GM23338 (cell line): ENCODE measurements around the gene ICE1. TPM values are rescaled to one million over a fixed set of nuclear protein-coding genes. Genes with fewer than 3 reads are reported as not detected.

Experiments
- ATAC-seq: fragments of 200-7000 bp; cut with Tn5 transposase; 3 replicates; pipeline ENCODE4 v1.9.1; 2020
- DNase-seq: peaks from one replicate; pipeline ENCODE4 v3.0.0-alpha.2; 2015; ENCODE audit warnings: low spot score
- H2AFZ ChIP-seq: fragments of 200-600 bp; sonication (generic); 2 replicates; pipeline ENCODE4 v1.8.0; 2016; ENCODE audit warnings: antibody characterized with exemption, mild to moderate bottlenecking, moderate library complexity
- H3F3A ChIP-seq: fragments of 200-600 bp; sonication (generic); replicated peaks from 2 replicates; pipeline ENCODE4 v1.8.0; 2017; ENCODE audit warnings: antibody characterized with exemption, mixed run types, low read depth
- H3K27ac ChIP-seq: fragments of 200-600 bp; sonication (generic); 2 replicates; pipeline ENCODE4 v1.6.1; 2016; ENCODE audit warnings: low read depth
- H3K27me3 ChIP-seq: fragments of 200-600 bp; sonication (generic); 2 replicates; pipeline ENCODE4 v1.8.0; 2016; ENCODE audit warnings: mild to moderate bottlenecking, mixed run types, moderate library complexity; ENCODE audit not compliant: insufficient read depth
- H3K36me3 ChIP-seq: fragments of 200-600 bp; sonication (generic); 2 replicates; pipeline ENCODE4 v1.8.0; 2016; ENCODE audit warnings: mild to moderate bottlenecking; ENCODE audit not compliant: insufficient read depth
- H3K4me1 ChIP-seq: fragments of 200-600 bp; sonication (generic); 2 replicates; pipeline ENCODE4 v1.8.0; 2016; ENCODE audit warnings: mild to moderate bottlenecking, moderate library complexity; ENCODE audit not compliant: insufficient read depth
- H3K4me2 ChIP-seq: fragments of 200-600 bp; sonication (generic); 2 replicates; pipeline ENCODE4 v1.7.1; 2017; ENCODE audit warnings: mixed run types
- H3K4me3 ChIP-seq: fragments of 200-600 bp; sonication (generic); 2 replicates; pipeline ENCODE4 v1.6.1; 2016; ENCODE audit warnings: mixed run types
- H3K79me2 ChIP-seq: fragments of 200-600 bp; sonication (generic); replicated peaks from 2 replicates; pipeline ENCODE4 v1.8.0; 2017; ENCODE audit warnings: mild to moderate bottlenecking; ENCODE audit not compliant: insufficient read depth
- H3K9me2 ChIP-seq: fragments of 200-600 bp; sonication (generic); 2 replicates; pipeline ENCODE4 v1.8.0; 2017; ENCODE audit not compliant: insufficient read depth
- H4K20me1 ChIP-seq: fragments of 200-600 bp; sonication (generic); replicated peaks from 2 replicates; pipeline ENCODE4 v1.8.0; 2017; ENCODE audit warnings: mild to moderate bottlenecking; ENCODE audit not compliant: insufficient read depth
- H3K27ac Mint-ChIP-seq: 2 replicates; pipeline ENCODE4 v1.8.0; 2020; ENCODE audit warnings: inconsistent platforms, mild to moderate bottlenecking, moderate library complexity, mixed read lengths
- H3K27me3 Mint-ChIP-seq: 3 replicates; pipeline ENCODE4 v1.8.0; 2022; ENCODE audit warnings: low read depth, mild to moderate bottlenecking, moderate library complexity, mixed read lengths, inconsistent platforms; ENCODE audit not compliant: insufficient read depth, poor library complexity
- H3K36me3 Mint-ChIP-seq: 3 replicates; pipeline ENCODE4 v1.8.0; 2021; ENCODE audit warnings: low read depth, mild to moderate bottlenecking, inconsistent platforms, moderate library complexity, mixed read lengths
- H3K4me1 Mint-ChIP-seq: 3 replicates; pipeline ENCODE4 v1.8.0; 2020; ENCODE audit warnings: mild to moderate bottlenecking, inconsistent platforms, mixed read lengths
- H3K4me3 Mint-ChIP-seq: 3 replicates; pipeline ENCODE4 v1.8.0; 2021; ENCODE audit warnings: moderate library complexity, mild to moderate bottlenecking, inconsistent platforms, mixed read lengths
- H3K9me3 Mint-ChIP-seq: 3 replicates; pipeline ENCODE4 v1.8.0; 2020; ENCODE audit warnings: moderate library complexity, mild to moderate bottlenecking, inconsistent platforms, mixed read lengths
- CREB1 ChIP-seq: fragments of 250-450 bp; sonication (Bioruptor Pico); IDR thresholded peaks from 2 replicates; pipeline ENCODE4 v1.5.0; 2020; ENCODE audit warnings: low read depth, mild to moderate bottlenecking, moderate library complexity
- ETS1 ChIP-seq: IDR thresholded peaks from 2 replicates; pipeline ENCODE4 v1.6.1; 2016; ENCODE audit warnings: antibody characterized with exemption
- EZH2 ChIP-seq: fragments of 200-600 bp; sonication (generic); IDR thresholded peaks from one replicate; pipeline ENCODE4 v1.8.0; 2017; ENCODE audit warnings: antibody characterized with exemption, mild to moderate bottlenecking, low read depth; ENCODE audit not compliant: unreplicated experiment
- EZH2phosphoT487 ChIP-seq: fragments of 200-600 bp; sonication (generic); IDR thresholded peaks from one replicate; pipeline ENCODE4 v1.8.1; 2018; ENCODE audit warnings: antibody characterized with exemption; ENCODE audit not compliant: unreplicated experiment
- JUNB ChIP-seq: IDR thresholded peaks from one replicate; pipeline ENCODE4 v1.6.1; 2016; ENCODE audit warnings: antibody characterized with exemption; ENCODE audit not compliant: unreplicated experiment
- NANOG ChIP-seq: IDR thresholded peaks from 2 replicates; pipeline ENCODE4 v1.6.1; 2016; ENCODE audit warnings: antibody characterized with exemption, borderline replicate concordance
- REST ChIP-seq: IDR thresholded peaks from one replicate; pipeline ENCODE4 v1.6.1; 2018; ENCODE audit warnings: antibody characterized with exemption; ENCODE audit not compliant: unreplicated experiment
- STAT1 ChIP-seq: IDR thresholded peaks from one replicate; pipeline ENCODE4 v1.6.1; 2016; ENCODE audit warnings: antibody characterized with exemption; ENCODE audit not compliant: unreplicated experiment
- ZNF114 ChIP-seq: fragments of 250-450 bp; sonication (Bioruptor Pico); IDR thresholded peaks from 2 replicates; pipeline ENCODE4 v1.5.0; 2020; ENCODE audit warnings: mild to moderate bottlenecking, moderate library complexity
- ZNF331 ChIP-seq: fragments of 250-450 bp; sonication (Bioruptor Pico); IDR thresholded peaks from 2 replicates; pipeline ENCODE4 v1.5.0; 2020; ENCODE audit warnings: low read depth, mild to moderate bottlenecking, moderate library complexity
- ZNF462 ChIP-seq: fragments of 250-450 bp; sonication (Bioruptor Pico); IDR thresholded peaks from 2 replicates; pipeline ENCODE4 v1.5.0; 2020; ENCODE audit warnings: mild to moderate bottlenecking, moderate library complexity
- polyA plus RNA-seq: library from polyadenylated mRNA; unstranded; fragments of >200 nt; fragmentation: Nextera tagmentation; extraction: Ambion mirVana; gene quantifications from 2 replicates; pipeline ENCODE4 v1.2.1, GENCODE V29; 2016
- total RNA-seq: library from RNA; depleted of rRNA; stranded (reverse); fragments of >200 nt; shearing (Covaris generic); gene quantifications from 2 replicates; pipeline ENCODE4 v1.2.3, GENCODE V29; 2014

The ICE1 gene
- total and polyA plus RNA-seq, 2 experiments from 2014 or later = 59.5 to 65.1 TPM

GRCh38 chr5:5461012-5461411 lies 38.5 kb downstream of the ICE1 start:
- Mint-ChIP-seq H3K36me3 (peaks cover 86% of the 10 kb centered on the region), H3K4me3 (no peak overlapping the region), H3K27me3 (peaks cover 2% of the 10 kb centered on the region), H3K27ac (no peak overlapping the region), H3K9me3 (no peaks in the 10 kb centered on the region), H3K4me1 (no peaks in the 10 kb centered on the region)
- no peaks in the 10 kb centered on the region for H3K9me2 ChIP-seq
- H3K4me1 ChIP-seq = no peaks in the 10 kb centered on the region
- H3F3A ChIP-seq = no peaks in the 10 kb centered on the region
- no peak for ATAC-seq
- H3K27me3 ChIP-seq = no peaks in the 10 kb centered on the region
- H2AFZ ChIP-seq = no peak overlapping the region
- H3K79me2 ChIP-seq = no peaks in the 10 kb centered on the region; the same call in 1 of the 2 replicates
- H4K20me1 ChIP-seq = peaks cover 12% of the 10 kb centered on the region
- H3K4me3 ChIP-seq = no peak overlapping the region
- no peak for TF ChIP-seq ZNF462 (CRISPR knock-in tag)
- no peak for TF ChIP-seq EZH2
- TF ChIP-seq CREB1 (CRISPR knock-in tag) = no peak
- no peak for TF ChIP-seq ETS1
- TF ChIP-seq ZNF331 (CRISPR knock-in tag) = no peak
- TF ChIP-seq STAT1 = no peak
- no peak for TF ChIP-seq REST
- TF ChIP-seq JUNB = no peak
- no peak for TF ChIP-seq EZH2phosphoT487
- no peak for TF ChIP-seq NANOG
- no peak for TF ChIP-seq ZNF114 (CRISPR knock-in tag)
- no peak for DNase-seq
- H3K4me2 ChIP-seq = no peak overlapping the region
- H3K36me3 ChIP-seq = peaks cover 70% of the 10 kb centered on the region
- no peak overlapping the region for H3K27ac ChIP-seq
